Activated CD4-positive, alpha-beta T cell treated with anti-CD3 and anti-CD28 coated beads for 36 hours (primary cell): ENCODE data around the gene MYBL2. TPM values are rescaled to one million over a fixed set of nuclear protein-coding genes. Genes with fewer than 3 reads are reported as not detected.
A peak's percentile ranks its signal among the peaks of the same experiment; 100 is the strongest.
"Not testable (repeated sequence)": the region's sequence is repeated elsewhere in the genome, so short reads cannot be mapped to it uniquely, and the experiment has no call there.

ENCODE experiments used
- ATAC-seq: fragments of 200-7000 bp; cut with Tn5 transposase; one replicate; pipeline ENCODE4 v1.10.0; 2021; ENCODE audit warnings: mild to moderate bottlenecking, moderate library complexity
- CTCF ChIA-PET: fragments of 350-600 bp; sonication (Branson Sonifier 250); formaldehyde crosslinking; loops from one replicate; lab custom pipeline; 2021; ENCODE audit warnings: antibody characterized with exemption; lab: Charles Lee
- POLR2A ChIA-PET: fragments of 350-600 bp; sonication (Branson Sonifier 250); formaldehyde crosslinking; loops from one replicate; lab custom pipeline; 2021; ENCODE audit warnings: antibody characterized with exemption, inconsistent platforms; lab: Charles Lee
- DNase-seq: peaks from one replicate; pipeline ENCODE4 v3.0.0-alpha.2; 2020
- H3K27ac Mint-ChIP-seq: one replicate; pipeline ENCODE4 v1.8.0; 2021; ENCODE audit warnings: mixed read lengths
- H3K27me3 Mint-ChIP-seq: one replicate; pipeline ENCODE4 v1.8.0; 2021; ENCODE audit warnings: mixed read lengths
- H3K36me3 Mint-ChIP-seq: one replicate; pipeline ENCODE4 v1.8.0; 2021; ENCODE audit warnings: low read depth, mixed read lengths
- H3K4me1 Mint-ChIP-seq: one replicate; pipeline ENCODE4 v1.8.0; 2021; ENCODE audit warnings: mixed read lengths
- H3K4me3 Mint-ChIP-seq: one replicate; pipeline ENCODE4 v1.8.0; 2021; ENCODE audit warnings: mild to moderate bottlenecking, moderate library complexity, mixed read lengths
- H3K9me3 Mint-ChIP-seq: one replicate; pipeline ENCODE4 v1.8.0; 2021; ENCODE audit warnings: low read depth, mixed read lengths
- intact Hi-C, 2 experiments: fragments of 100-400 bp; cut with DNase I in 1 of 2; cut with micrococcal nuclease in 1 of 2; formaldehyde crosslinking; loops; one replicate each; pipeline versions ENCODE4 v1.14.2 to v1.15.1; 2022 to 2024; cut with DNase I, micrococcal nuclease
- total RNA-seq, 2 experiments: library from RNA; stranded (reverse); gene quantifications; one replicate each; pipeline ENCODE4 v1.2.3, GENCODE V29; 2021

The MYBL2 gene
- total RNA-seq, 2 experiments from 2014 or later, result 99.8 to 113 TPM

DNA sequence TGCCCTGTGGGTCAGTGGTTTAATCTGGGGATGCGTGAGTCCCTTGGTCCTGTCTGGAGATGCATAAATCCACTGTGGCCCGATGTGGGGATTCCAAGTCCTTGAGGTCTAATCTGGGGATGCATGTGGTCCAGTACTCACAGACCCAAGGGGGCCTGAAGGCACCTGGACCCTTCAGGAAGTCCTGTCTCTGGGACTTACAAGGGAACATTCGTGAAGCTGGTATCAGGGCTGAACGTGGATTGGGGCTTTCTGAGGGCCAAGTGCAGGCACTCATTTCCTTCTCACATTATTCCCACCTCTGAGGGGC lies 85.1 kb downstream of the MYBL2 start:
- no peak for ATAC-seq
- Mint-ChIP-seq H3K27ac (peak overlapping the region; percentile 97), H3K4me1 (peaks cover 30% of the 10 kb centered on the region), H3K4me3 (peak overlapping the region; percentile 12), H3K9me3 (peaks cover 8% of the 10 kb centered on the region), H3K36me3 (no peaks in the 10 kb centered on the region), H3K27me3 (peaks cover 4% of the 10 kb centered on the region)
- DNase-seq, result no peak
- ChIA-PET POLR2A (interaction anchor here (0.6 to 1.3 kb wide), 6 partner anchors 15 to 981 kb away, joined by 3 to 4 read pairs (median 4); no protein-coding TSS in a partner anchor), CTCF (interaction anchor here (1.0 to 4.1 kb wide), 5 partner anchors 15 to 327 kb away, joined by 3 to 34 read pairs (median 12); no protein-coding TSS in a partner anchor)
- intact Hi-C loops, result loop anchor here (5.0 kb wide), 4 partner anchors 35 to 1215 kb away; partner anchors contain the start of genes OSER1 (in 1 of the 2) and STK4 (in 1 of the 2)

DNA sequence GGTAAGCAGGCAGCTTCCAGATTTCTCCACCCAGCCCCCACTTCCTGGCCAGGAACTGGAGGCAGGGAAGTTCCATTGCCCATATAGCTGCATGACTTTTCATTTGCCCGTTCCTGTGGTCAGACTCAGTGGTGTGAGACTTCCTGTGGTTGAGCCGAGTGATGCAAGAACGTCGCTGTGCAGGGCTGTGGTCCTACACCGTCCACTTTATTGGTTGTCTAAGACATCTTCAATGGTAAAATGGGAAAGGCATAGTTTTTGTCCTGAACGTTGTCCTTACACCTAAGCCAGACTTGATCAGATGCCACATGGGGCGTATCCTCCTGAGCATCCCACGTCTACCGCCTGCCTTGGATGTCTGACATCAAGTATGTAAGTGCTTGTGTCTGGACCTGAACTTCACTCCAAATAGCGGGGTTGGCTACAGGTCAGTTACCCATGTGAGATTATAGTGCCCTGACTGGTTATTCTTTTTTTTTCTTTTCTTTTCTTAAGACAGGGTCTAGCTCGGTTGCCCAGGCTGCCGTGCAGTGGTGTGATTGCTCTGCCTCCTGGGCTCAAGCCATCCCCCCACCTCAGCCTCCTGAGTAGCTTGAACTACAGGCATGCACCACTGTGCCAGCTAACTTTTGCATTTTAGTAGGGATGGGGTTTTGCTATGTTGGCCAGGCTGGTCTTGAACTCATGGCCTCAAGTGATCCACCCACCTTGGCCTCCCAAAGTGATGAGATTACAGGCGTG lies 85.8 kb downstream of the MYBL2 start:
- H3K27ac Mint-ChIP-seq, result peak overlapping the region; percentile 97
- H3K36me3 Mint-ChIP-seq, result no peaks in the 10 kb centered on the region
- H3K4me1 Mint-ChIP-seq, result peaks cover 30% of the 10 kb centered on the region
- intact Hi-C loops, result loop anchor here (5.0 kb wide), 4 partner anchors 35 to 1215 kb away; partner anchors contain the start of genes OSER1 (in 1 of the 2) and STK4 (in 1 of the 2)
- peaks cover 2% of the 10 kb centered on the region for H3K27me3 Mint-ChIP-seq
- CTCF ChIA-PET, result interaction anchor here (0.6 to 0.8 kb wide), 2 partner anchors 25 to 61 kb away, joined by 3 to 5 read pairs; no protein-coding TSS in a partner anchor
- DNase-seq (peak; percentile 61), ATAC-seq (no peak)
- H3K9me3 Mint-ChIP-seq, result peaks cover 8% of the 10 kb centered on the region
- H3K4me3 Mint-ChIP-seq, result peak overlapping the region; percentile 12
- POLR2A ChIA-PET, result interaction anchor here (0.9 to 1.1 kb wide), 2 partner anchors 16 to 202 kb away, joined by 3 to 4 read pairs; no protein-coding TSS in a partner anchor

GRCh38 chr20:43755390-43755789 lies 88.5 kb downstream of the MYBL2 start:
- Mint-ChIP-seq H3K4me1 (peaks cover 28% of the 10 kb centered on the region), H3K27ac (peak overlapping the region; percentile 24), H3K36me3 (no peaks in the 10 kb centered on the region), H3K4me3 (no peak overlapping the region), H3K27me3 (no peaks in the 10 kb centered on the region), H3K9me3 (peaks cover 8% of the 10 kb centered on the region)
- ChIA-PET CTCF (interaction anchor here (1.9 kb wide), 1 partner anchor 325 kb away, joined by 6 read pairs; no protein-coding TSS in a partner anchor), POLR2A (no interaction called here)
- DNase-seq (no peak), ATAC-seq (no peak)
- intact Hi-C loops, result no loop called here

GRCh38 chr20:43755851-43756250 lies 88.9 kb downstream of the MYBL2 start:
- H3K4me3 Mint-ChIP-seq, result no peak overlapping the region

DNA sequence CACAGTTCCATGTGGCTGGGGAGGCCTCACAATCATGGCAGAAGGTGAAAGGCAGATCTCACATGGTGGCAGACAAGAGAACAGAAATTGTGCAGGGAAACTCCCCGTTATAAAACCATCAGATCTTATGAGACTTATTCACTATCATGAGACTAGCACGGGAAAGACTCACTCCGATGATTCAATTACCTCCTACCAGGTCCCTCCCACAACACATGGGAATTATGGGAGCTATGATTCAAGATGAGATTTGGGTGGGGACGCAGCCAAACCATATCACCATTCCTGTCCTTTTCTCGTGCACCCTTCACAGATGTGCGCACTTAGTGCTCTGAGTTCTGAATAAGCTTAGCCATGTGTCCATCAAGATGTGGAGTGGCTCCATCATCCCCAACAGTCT lies 91.0 kb downstream of the MYBL2 start:
- POLR2A ChIA-PET, result interaction anchor here (0.7 kb wide), 1 partner anchor 1979 kb away, joined by 4 read pairs; no protein-coding TSS in a partner anchor
- H3K9me3 Mint-ChIP-seq, DNase-seq, CTCF ChIA-PET, intact Hi-C loops, H3K4me1 Mint-ChIP-seq, H3K27me3 Mint-ChIP-seq, H3K27ac Mint-ChIP-seq, H3K36me3 Mint-ChIP-seq, H3K4me3 Mint-ChIP-seq: not testable (repeated sequence)
- peak; percentile 60 for ATAC-seq

More at GRCh38 chr20:43755851-43756250, 88.9 kb downstream of the MYBL2 start:
- intact Hi-C loops, result no loop called here
- Mint-ChIP-seq H3K27ac (peak overlapping the region; percentile 24), H3K27me3 (no peaks in the 10 kb centered on the region), H3K4me1 (peaks cover 25% of the 10 kb centered on the region), H3K36me3 (no peaks in the 10 kb centered on the region), H3K9me3 (peaks cover 5% of the 10 kb centered on the region)
- ATAC-seq, result no peak
- ChIA-PET POLR2A (no interaction called here), CTCF (interaction anchor here (1.9 kb wide), 1 partner anchor 324 kb away, joined by 6 read pairs; no protein-coding TSS in a partner anchor)
- no peak for DNase-seq

GRCh38 chr20:43761386-43762340 lies 94.7 kb downstream of the MYBL2 start:
- CTCF ChIA-PET, result interaction anchor here (0.6 to 1.1 kb wide), 3 partner anchors 12 to 698 kb away, joined by 3 to 4 read pairs (median 3); no protein-coding TSS in a partner anchor
- H3K27ac Mint-ChIP-seq, result no peak overlapping the region
- H3K27me3 Mint-ChIP-seq, result no peaks in the 10 kb centered on the region
- H3K4me1 Mint-ChIP-seq, result peaks cover 4% of the 10 kb centered on the region
- intact Hi-C loops, result no loop called here
- H3K9me3 Mint-ChIP-seq, result no peaks in the 10 kb centered on the region
- no peaks in the 10 kb centered on the region for H3K36me3 Mint-ChIP-seq
- no peak overlapping the region for H3K4me3 Mint-ChIP-seq
- ATAC-seq (no peak), DNase-seq (no peak)
- POLR2A ChIA-PET, result interaction anchor here (0.7 kb wide), 1 partner anchor 658 kb away, joined by 3 read pairs; no protein-coding TSS in a partner anchor

GRCh38 chr20:43762911-43763310 lies 96.0 kb downstream of the MYBL2 start:
- Mint-ChIP-seq H3K4me1 (peaks cover 4% of the 10 kb centered on the region), H3K27me3 (peaks cover 5% of the 10 kb centered on the region), H3K9me3 (no peaks in the 10 kb centered on the region), H3K27ac (no peak overlapping the region), H3K36me3 (no peaks in the 10 kb centered on the region), H3K4me3 (no peak overlapping the region)
- intact Hi-C loops, result no loop called here
- POLR2A ChIA-PET, result no interaction called here
- DNase-seq (no peak), ATAC-seq (no peak)
- CTCF ChIA-PET, result interaction anchor here (1.1 kb wide), 1 partner anchor 13 kb away, joined by 4 read pairs; no protein-coding TSS in a partner anchor

GRCh38 chr20:43765916-43766315 lies 99.0 kb downstream of the MYBL2 start:
- H3K9me3 Mint-ChIP-seq, result no peaks in the 10 kb centered on the region
- H3K36me3 Mint-ChIP-seq, result no peaks in the 10 kb centered on the region
- CTCF ChIA-PET, result interaction anchor here (0.6 kb wide), 2 partner anchors 190 to 801 kb away, joined by 3 read pairs; no protein-coding TSS in a partner anchor
- no peak overlapping the region for H3K4me3 Mint-ChIP-seq
- intact Hi-C loops, result no loop called here
- ATAC-seq (no peak), DNase-seq (no peak)
- POLR2A ChIA-PET, result no interaction called here
- H3K27ac Mint-ChIP-seq, result no peak overlapping the region
- no peaks in the 10 kb centered on the region for H3K4me1 Mint-ChIP-seq
- H3K27me3 Mint-ChIP-seq, result peaks cover 12% of the 10 kb centered on the region

Other genes starting within 250 kb of the MYBL2 start
- 100 to 1,000 TPM; 132 to 135 TPM for gene SRSF6, start 209.2 kb upstream of the MYBL2 start, total RNA-seq
- 1 to 10 TPM; 6.5 to 8.0 TPM for gene L3MBTL1, start 159.4 kb upstream of the MYBL2 start, total RNA-seq
- gene SGK2, start 108.1 kb upstream of the MYBL2 start, total RNA-seq, result under 1 TPM; 0.27 to 0.65 TPM
- 10 to 100 TPM; 14.0 to 14.1 TPM for gene IFT52, start 76.2 kb upstream of the MYBL2 start, total RNA-seq
- under 1 TPM in 1 of 2 experiments, not detected in 1; 0.23 TPM for gene GTSF1L, start 59.9 kb downstream of the MYBL2 start, total RNA-seq
- 1 to 10 TPM; 1.6 to 3.0 TPM for gene TOX2, start 247.7 kb downstream of the MYBL2 start, total RNA-seq